GM12873 (cell line): ENCODE data around the gene MRTFA.

ENCODE experiments used
- CTCF ChIP-seq: IDR thresholded peaks from 2 replicates; pipeline ENCODE4 v1.5.1; 2012; ENCODE audit warnings: low read depth, mild to moderate bottlenecking, moderate library complexity, low read length, control low read depth; ENCODE audit not compliant: insufficient read depth; ENCODE audit errors: missing control alignments

MRTFA gene

DNA sequence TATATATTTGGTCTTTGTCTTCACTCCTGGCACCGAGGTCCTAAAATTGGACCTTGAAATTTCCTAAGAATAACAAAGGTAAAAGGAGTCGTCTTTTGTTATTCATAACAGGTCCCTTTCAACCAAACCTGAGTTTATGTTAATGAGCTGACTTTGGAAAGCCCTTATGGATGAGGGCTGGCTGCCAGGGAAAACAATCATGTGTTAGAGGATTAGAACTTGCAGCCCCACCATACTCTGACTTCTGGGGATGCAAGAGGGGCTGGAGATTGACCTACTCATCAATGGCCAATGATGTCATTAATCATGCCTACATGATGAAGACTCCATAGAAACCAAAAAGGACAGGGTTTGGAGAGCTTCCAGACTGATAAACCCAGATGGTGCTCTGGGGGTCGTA lies 118.9 kb downstream of the MRTFA start:
- TF ChIP-seq CTCF = no peak

GRCh38 chr22:40516416-40516815 lies 120.1 kb downstream of the MRTFA start:
- no peak for TF ChIP-seq CTCF

DNA sequence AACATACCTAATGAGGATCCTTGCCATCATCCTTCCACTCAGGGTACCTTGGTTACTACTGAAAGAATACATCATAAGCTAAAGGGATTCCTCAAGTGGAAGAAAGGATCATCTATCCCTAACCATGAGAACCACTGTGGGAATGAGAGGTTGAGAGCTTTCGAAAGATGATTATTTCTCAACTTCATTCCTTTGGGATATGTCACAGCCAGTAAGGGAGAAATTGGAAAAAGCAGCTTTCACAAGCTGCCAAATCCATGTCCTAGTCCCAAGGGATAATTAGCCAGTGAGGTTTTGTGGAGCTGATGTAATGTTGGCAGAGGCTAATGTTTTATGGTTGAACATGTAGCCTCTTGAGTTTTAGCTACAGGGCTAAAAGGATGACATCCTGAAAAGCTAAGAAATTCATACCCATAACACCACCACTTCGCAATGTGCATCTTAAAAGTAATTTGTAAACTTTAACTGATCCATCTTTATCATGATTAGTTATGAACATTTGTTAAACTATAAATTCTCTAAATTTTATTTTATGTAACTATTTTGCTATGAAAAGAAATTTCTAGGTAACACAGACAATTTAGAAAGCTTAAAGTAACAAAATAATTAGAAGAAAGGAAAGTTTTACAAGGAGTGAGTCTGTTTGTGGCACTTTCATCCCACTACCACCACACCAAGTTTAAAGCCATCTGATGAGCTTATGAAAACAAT lies 123.9 kb downstream of the MRTFA start:
- no peak for TF ChIP-seq CTCF

DNA sequence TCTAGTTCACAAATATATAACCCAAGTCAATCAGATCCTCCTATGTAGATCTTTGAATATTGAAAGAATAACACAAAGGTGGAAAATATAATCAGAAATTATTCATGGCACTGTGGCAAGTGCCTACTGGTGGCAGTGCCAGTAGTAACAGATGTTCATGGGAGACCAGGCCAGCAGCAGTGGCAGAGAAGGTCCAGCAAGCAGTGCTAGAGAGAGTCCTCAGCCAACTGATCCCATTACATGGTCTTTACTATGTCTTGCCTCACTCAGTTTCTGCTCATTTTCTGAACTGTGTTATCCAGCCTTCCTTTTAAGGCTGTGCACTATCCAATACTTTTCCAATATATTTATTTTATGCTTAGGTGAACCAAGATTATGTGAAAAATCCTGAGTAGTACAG lies 124.9 kb downstream of the MRTFA start:
- TF ChIP-seq CTCF = no peak

DNA sequence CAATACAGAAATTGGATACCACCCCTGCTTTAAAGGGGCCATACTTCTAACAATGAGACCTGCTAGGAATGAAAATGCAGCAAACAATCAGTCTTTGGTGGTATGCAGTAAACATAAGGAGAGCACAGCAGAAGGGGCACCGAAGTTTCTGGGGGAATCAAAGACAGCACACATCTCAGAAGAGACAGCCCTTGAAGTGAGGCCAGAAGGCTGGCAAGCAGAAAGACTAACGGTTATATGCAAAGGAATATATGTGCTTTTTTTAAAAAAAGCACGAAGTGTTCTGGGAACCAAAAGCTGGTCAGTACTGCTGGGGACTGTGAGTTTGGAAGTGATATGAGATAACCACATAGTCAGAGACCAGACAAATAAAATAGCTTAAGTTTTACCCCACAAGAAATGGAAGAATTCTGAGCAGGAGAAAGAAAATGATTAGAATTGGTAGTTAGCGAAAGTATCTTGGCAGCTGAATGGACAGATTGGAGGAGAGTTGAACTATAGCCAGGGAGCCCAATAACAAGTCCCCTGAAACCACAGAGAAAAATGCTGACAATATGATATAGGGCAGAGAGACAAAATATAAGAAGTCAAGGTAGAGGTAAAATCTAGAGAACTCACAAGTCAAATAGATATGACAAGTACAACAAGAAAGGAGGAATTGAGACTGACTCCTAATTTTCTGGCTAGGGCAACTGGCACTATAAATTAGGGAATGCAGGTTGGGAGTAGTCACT lies 125.7 kb downstream of the MRTFA start:
- no peak for TF ChIP-seq CTCF

- no peak for TF ChIP-seq CTCF
These were observed 127.0 kb downstream of the MRTFA start for GRCh38 chr22:40509401-40510134.

- TF ChIP-seq CTCF = no peak
These were observed 129.0 kb downstream of the MRTFA start for GRCh38 chr22:40507491-40507890.
